Measurements from ENCODE around the gene ELP6.

DNA sequence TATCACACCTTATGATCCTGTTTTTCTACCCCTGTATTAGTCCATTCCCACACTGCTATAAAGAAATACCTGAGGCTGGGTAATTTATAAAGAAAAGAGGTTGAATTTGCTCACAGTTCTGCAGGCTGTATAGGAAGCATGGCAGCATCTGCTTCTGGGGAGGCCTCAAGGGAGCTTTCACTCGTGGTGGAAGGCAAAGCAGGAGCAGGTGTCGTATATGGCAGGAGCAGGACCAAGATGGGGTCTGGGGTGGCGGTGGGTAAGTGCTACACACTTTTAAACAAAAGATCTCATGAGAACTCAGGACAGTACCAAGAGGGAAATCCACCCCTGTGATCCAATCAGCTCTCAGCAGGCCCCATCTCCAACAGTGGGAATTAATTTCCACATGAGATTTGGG lies 22.3 kb downstream of the ELP6 start:
- TF ChIP-seq CTCF (IDR thresholded peaks at IDR 0.05): no peak
- TF ChIP-seq POLR2A (IDR thresholded peaks at IDR 0.05): no peak
